HG03439 (cell line): ENCODE results near the gene ELAVL4.

Source experiments
- ATAC-seq: cut with Tn5 transposase; IDR thresholded peaks from one replicate; pipeline ENCODE4 v1.9.1; 2021; ENCODE audit warnings: mild to moderate bottlenecking, moderate library complexity; ENCODE audit not compliant: unreplicated experiment

Gene ELAVL4

GRCh38 chr1:50237056-50237455 is 128.3 kb downstream of the ELAVL4 start:
- ATAC-seq: no peak

DNA sequence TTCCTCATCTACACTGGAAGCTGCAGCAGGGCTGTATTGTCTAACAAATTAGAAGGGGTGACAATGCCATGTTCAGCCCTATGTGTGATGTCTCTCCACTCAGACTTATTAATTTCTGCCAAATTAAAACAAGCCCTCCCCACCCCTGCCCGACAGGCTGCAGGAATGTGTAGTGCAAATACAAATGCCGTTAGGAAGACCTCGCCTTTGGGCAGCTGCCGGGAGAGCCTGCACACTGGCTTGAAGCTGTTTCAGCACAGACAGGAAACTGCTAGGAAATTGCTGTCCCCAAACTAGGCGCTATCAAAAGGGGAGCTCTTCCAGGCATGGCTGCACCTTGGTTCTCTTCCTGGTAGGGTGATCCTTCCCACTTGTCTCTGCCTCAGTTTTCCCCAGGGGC is 135.2 kb downstream of the ELAVL4 start:
- no peak for ATAC-seq

DNA sequence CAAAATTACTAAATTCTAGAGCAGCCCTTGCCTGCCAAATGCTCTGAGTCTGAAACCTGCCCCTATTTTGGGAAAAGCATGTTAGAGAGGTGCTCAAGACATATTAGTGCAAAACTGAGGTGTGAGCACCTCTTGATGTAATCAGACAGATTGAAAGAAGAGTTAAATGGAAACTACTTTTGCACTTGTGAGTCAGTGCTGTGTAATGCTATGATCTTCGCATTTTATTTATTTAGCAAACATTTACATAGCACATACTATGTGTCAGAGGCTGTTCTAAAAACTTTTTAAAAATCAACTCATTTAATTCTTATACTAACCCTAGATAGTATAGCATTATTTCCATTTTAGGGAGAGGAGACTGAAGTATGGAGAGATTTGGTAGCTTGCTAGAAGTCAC is 138.1 kb downstream of the ELAVL4 start:
- ATAC-seq: no peak

DNA sequence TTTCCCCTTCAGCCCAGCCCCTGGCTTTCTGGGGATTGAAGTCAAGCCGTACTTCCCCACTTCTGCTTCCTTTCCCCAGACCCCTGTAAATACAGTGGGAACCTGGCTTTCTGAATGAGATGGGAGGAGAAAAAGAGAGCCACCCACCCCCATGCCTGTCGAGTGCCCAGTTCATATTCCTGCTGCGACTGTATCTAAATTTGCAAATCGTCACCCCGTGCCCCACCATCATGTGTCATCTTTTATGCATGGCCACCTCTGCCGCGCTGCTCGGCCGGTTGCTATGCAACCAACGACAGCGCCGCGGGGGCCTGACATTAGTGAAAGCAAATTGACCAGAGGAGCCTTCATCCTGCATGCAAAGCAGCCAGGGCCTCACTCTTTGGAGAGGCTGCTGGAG is 143.0 kb downstream of the ELAVL4 start:
- no peak for ATAC-seq

DNA sequence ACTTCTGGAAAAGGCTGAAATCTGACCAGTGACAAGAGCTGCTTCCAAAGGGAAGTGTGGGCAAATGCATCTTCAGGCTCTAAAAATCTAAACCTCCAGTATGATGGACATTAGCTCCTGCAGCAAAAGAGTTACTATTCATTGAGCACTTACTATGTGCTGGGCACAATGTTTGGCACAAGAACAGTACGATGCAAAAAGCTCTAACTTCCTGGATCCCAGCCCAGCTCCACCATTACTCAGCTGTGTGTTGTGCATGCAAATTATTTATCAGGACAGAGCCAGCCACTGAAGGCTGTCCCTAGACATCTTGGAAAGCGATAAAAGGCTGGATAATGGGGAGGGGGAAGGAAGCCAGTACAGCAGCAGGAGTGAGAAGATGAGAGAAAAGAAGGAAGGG is 143.5 kb downstream of the ELAVL4 start:
- no peak for ATAC-seq
